ENCODE measurements around the gene NSUN6. TPM values are rescaled to one million over a fixed set of nuclear protein-coding genes. Genes with fewer than 3 reads are reported as not detected.

NSUN6 gene
- total RNA-seq, 4 donors from 2014 or later: 8.0 to 27.8 (median 11.4) TPM

DNA sequence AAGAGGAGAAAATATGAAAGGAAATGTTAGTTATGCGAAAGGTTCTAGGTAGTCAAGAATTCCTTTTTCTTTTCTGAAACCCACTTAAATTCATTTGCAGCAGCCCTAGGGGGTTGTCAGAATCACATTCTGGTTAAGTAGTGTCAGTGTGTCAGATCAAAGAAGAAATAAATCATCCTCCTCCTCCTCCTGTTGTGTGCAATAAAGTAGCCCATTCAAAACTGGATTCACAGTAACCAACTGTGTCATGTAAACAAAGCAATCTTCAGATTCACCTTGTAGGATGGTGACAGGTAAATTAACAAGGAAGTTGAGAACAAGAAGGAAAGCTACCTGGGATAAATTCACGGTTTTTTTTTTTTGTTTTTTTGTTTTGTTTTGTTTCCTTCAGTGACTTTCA, 127.5 kb downstream of the NSUN6 start:
- no peak for DNase-seq (ENCODE audit: low spot score in 2 of 2)
- H3K4me1 ChIP-seq: no peaks in the 10 kb centered on the region
- H3K36me3 ChIP-seq: no peaks in the 10 kb centered on the region
- no peaks in the 10 kb centered on the region for H3K9me3 ChIP-seq
- WGBS: 75% methylated on average over 2 of the region's 2 CpGs
- no peak for TF ChIP-seq EP300 (IDR thresholded peaks at IDR 0.05)
- TF ChIP-seq POLR2A (IDR thresholded peaks at IDR 0.05): no peak
- TF ChIP-seq POLR2AphosphoS5 (IDR thresholded peaks at IDR 0.05): no peak
- TF ChIP-seq, protein P1, sequence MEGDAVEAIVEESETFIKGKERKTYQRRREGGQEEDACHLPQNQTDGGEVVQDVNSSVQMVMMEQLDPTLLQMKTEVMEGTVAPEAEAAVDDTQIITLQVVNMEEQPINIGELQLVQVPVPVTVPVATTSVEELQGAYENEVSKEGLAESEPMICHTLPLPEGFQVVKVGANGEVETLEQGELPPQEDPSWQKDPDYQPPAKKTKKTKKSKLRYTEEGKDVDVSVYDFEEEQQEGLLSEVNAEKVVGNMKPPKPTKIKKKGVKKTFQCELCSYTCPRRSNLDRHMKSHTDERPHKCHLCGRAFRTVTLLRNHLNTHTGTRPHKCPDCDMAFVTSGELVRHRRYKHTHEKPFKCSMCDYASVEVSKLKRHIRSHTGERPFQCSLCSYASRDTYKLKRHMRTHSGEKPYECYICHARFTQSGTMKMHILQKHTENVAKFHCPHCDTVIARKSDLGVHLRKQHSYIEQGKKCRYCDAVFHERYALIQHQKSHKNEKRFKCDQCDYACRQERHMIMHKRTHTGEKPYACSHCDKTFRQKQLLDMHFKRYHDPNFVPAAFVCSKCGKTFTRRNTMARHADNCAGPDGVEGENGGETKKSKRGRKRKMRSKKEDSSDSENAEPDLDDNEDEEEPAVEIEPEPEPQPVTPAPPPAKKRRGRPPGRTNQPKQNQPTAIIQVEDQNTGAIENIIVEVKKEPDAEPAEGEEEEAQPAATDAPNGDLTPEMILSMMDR (IDR thresholded peaks at IDR 0.05): no peak
- no peak overlapping the region for H3K27ac ChIP-seq
- H3K4me3 ChIP-seq: no peak overlapping the region
- no peaks in the 10 kb centered on the region for H3K27me3 ChIP-seq

DNA sequence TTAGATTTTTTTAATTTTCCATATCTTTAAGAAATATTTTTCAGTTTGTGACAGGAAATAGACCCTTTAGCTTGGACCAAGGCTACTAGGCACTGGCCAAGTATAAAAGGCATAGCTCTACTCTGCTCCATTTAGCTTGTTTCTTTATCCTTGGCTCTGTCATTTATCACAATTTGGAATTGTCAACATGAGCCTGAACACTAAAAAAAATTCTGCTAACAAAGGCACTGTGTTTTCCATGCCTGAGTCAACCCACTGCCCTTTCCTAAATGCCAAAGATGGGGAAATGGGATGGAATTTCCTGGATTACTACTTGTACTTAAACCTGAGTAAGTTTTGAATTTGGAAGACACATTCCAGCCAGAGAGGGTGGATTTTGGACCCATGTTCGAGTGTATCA, 128.4 kb downstream of the NSUN6 start:
- DNase-seq (ENCODE audit: low spot score in 2 of 2): no peak
- Histone ChIP-seq H3K9me3 (no peaks in the 10 kb centered on the region), H3K27ac (no peak overlapping the region), H3K4me1 (no peaks in the 10 kb centered on the region), H3K4me3 (no peak overlapping the region), H3K36me3 (no peaks in the 10 kb centered on the region), H3K27me3 (no peaks in the 10 kb centered on the region)
- no peak for TF ChIP-seq POLR2A (IDR thresholded peaks at IDR 0.05)
- TF ChIP-seq POLR2AphosphoS5 (IDR thresholded peaks at IDR 0.05): no peak
- no peak for TF ChIP-seq EP300 (IDR thresholded peaks at IDR 0.05)
- TF ChIP-seq, protein P1 (IDR thresholded peaks at IDR 0.05): no peak
- 64% methylated on average over 1 of the region's 1 CpG for WGBS

DNA sequence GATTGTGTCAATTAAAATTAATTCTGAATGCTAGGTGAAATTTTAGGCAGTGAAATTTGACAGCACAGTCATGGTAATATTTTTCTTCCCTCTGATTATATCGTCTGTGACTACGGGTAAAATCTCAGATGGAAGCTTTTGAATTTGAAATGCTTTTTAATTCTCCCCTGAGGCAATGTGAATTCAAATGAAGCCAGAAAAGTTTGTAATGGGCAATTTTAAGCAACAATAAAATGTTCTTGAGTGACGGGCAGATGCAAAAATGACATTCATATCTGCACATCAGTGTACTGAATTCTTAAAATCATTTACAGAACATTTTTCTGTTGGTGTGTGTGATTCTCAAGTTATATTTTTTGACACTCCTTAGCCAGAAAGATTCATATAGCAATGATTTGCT, 134.5 kb downstream of the NSUN6 start:
- H3K27ac ChIP-seq: no peak overlapping the region
- H3K4me1 ChIP-seq: no peaks in the 10 kb centered on the region
- WGBS: 45% methylated on average over 3 of the region's 3 CpGs
- DNase-seq (ENCODE audit: low spot score in 2 of 2): no peak
- no peak overlapping the region for H3K4me3 ChIP-seq
- no peak for TF ChIP-seq EP300 (IDR thresholded peaks at IDR 0.05)
- no peak for TF ChIP-seq POLR2A (IDR thresholded peaks at IDR 0.05)
- TF ChIP-seq, protein P1 (IDR thresholded peaks at IDR 0.05): no peak
- TF ChIP-seq POLR2AphosphoS5 (IDR thresholded peaks at IDR 0.05): no peak
- H3K36me3 ChIP-seq: no peaks in the 10 kb centered on the region
- no peaks in the 10 kb centered on the region for H3K9me3 ChIP-seq
- no peaks in the 10 kb centered on the region for H3K27me3 ChIP-seq

DNA sequence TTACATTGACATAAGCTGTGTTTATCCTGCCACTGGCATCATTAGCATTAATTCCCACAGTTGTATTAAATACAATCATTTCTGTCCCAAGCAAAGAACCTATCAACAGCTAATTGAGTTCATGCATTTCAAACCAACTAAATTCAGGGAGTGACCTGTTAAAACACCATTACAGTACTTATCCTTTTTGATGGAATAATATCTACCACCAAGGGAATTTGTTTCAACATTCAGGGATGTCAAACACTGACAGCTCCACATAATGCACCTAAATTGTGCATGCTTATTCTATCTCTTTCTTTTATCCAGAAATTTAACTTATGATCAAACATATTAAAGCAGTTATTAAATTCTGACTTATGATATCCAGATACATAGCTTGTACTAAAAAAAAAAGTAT, 136.8 kb downstream of the NSUN6 start:
- DNase-seq (ENCODE audit: low spot score in 2 of 2): no peak
- Histone ChIP-seq H3K4me3 (no peak overlapping the region), H3K9me3 (no peaks in the 10 kb centered on the region), H3K27me3 (no peaks in the 10 kb centered on the region), H3K36me3 (no peaks in the 10 kb centered on the region), H3K27ac (no peak overlapping the region), H3K4me1 (no peaks in the 10 kb centered on the region)
- TF ChIP-seq POLR2AphosphoS5 (IDR thresholded peaks at IDR 0.05): no peak
- no peak for TF ChIP-seq POLR2A (IDR thresholded peaks at IDR 0.05)
- TF ChIP-seq EP300 (IDR thresholded peaks at IDR 0.05): no peak
- TF ChIP-seq, protein P1 (IDR thresholded peaks at IDR 0.05): no peak

DNA sequence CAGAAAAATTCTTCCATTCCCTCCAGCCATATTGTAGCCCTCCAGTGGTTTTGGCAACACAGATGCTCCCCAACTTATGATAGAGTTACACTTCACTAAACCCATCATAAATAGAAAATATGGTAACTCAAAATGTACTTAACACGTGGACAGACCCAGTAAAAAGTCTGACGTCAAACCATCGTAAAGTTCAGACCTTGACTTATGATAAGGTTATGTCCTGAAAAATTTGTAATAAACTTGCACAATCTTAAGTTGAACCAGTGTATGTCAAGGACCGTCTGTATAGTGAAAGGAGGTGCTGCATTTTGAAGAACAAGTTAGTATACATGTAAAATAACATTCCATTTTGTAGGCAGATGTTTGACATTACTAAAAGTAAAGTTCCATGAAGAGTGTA, 142.8 kb downstream of the NSUN6 start:
- TF ChIP-seq EP300 (IDR thresholded peaks at IDR 0.05) (no peak), POLR2A (IDR thresholded peaks at IDR 0.05) (no peak), POLR2AphosphoS5 (IDR thresholded peaks at IDR 0.05) (no peak)
- TF ChIP-seq, protein P1 (IDR thresholded peaks at IDR 0.05): no peak
- no peaks in the 10 kb centered on the region for H3K4me1 ChIP-seq
- no peak overlapping the region for H3K4me3 ChIP-seq
- H3K36me3 ChIP-seq: no peaks in the 10 kb centered on the region
- H3K9me3 ChIP-seq: no peaks in the 10 kb centered on the region
- DNase-seq (ENCODE audit: low spot score in 2 of 2): no peak
- no peaks in the 10 kb centered on the region for H3K27me3 ChIP-seq
- no peak overlapping the region for H3K27ac ChIP-seq
- WGBS: 76% methylated on average over 4 of the region's 4 CpGs
